Parathyroid adenoma (tissue), 2 donors: ENCODE data around the gene NOL4L.
A peak's percentile ranks its signal among the peaks of the same experiment; 100 is the strongest.

ENCODE experiments used
- H2AFZ ChIP-seq: fragments of 300-600 bp; sonication (generic); one replicate; pipeline ENCODE4 v1.7.0; 2017; ENCODE audit warnings: antibody characterized with exemption, mild to moderate bottlenecking
- H3K27ac ChIP-seq: fragments of 300-600 bp; sonication (generic); one replicate; pipeline ENCODE4 v1.7.0; 2017
- H3K27me3 ChIP-seq: fragments of 300-600 bp; sonication (generic); one replicate; pipeline ENCODE4 v1.7.0; 2017; ENCODE audit warnings: low read length; ENCODE audit not compliant: control insufficient read depth, insufficient read depth
- H3K36me3 ChIP-seq: fragments of 300-600 bp; sonication (generic); one replicate; pipeline ENCODE4 v1.7.0; 2017; ENCODE audit warnings: low read length; ENCODE audit not compliant: control insufficient read depth, insufficient read depth
- H3K4me1 ChIP-seq: fragments of 300-600 bp; sonication (generic); one replicate; pipeline ENCODE4 v1.7.0; 2017; ENCODE audit warnings: control low read depth
- H3K4me2 ChIP-seq: fragments of 300-600 bp; sonication (generic); one replicate; pipeline ENCODE4 v1.7.0; 2017; ENCODE audit warnings: low read length
- H3K4me3 ChIP-seq: fragments of 300-600 bp; sonication (generic); one replicate; pipeline ENCODE4 v1.7.0; 2017; ENCODE audit warnings: low read depth, low read length
- H3K79me2 ChIP-seq: fragments of 300-600 bp; sonication (generic); one replicate; pipeline ENCODE4 v1.7.0; 2017; ENCODE audit warnings: control low read depth
- H3K9ac ChIP-seq: fragments of 300-600 bp; sonication (generic); one replicate; pipeline ENCODE4 v1.7.0; 2017; ENCODE audit warnings: mild to moderate bottlenecking
- H3K9me3 ChIP-seq: fragments of 300-600 bp; sonication (generic); one replicate; pipeline ENCODE4 v1.7.0; 2017; ENCODE audit warnings: low read length; ENCODE audit not compliant: control insufficient read depth
- CTCF ChIP-seq: fragments of 300-600 bp; sonication (generic); IDR thresholded peaks from one replicate; pipeline ENCODE4 v1.7.0; 2017; ENCODE audit warnings: antibody characterized with exemption, mild to moderate bottlenecking
- donor health status: primary hyperparathyroidism.

Gene NOL4L

GRCh38 chr20:32607727-32608663, 22.9 kb upstream of the NOL4L start:
- Histone ChIP-seq H3K4me3 (no peak overlapping the region), H3K4me1 (no peaks in the 10 kb centered on the region), H2AFZ (no peak overlapping the region), H3K27me3 (no peaks in the 10 kb centered on the region), H3K4me2 (no peak overlapping the region), H3K79me2 (no peaks in the 10 kb centered on the region), H3K9me3 (no peaks in the 10 kb centered on the region), H3K27ac (no peak overlapping the region), H3K36me3 (no peaks in the 10 kb centered on the region), H3K9ac (no peak overlapping the region)
- no peak for TF ChIP-seq CTCF

- no peak overlapping the region for H3K4me2 ChIP-seq
- H3K79me2 ChIP-seq = no peaks in the 10 kb centered on the region
- H2AFZ ChIP-seq = no peak overlapping the region
- H3K27me3 ChIP-seq = no peaks in the 10 kb centered on the region
- no peak overlapping the region for H3K27ac ChIP-seq
- H3K9me3 ChIP-seq = no peaks in the 10 kb centered on the region
- H3K4me3 ChIP-seq = no peak overlapping the region
- H3K4me1 ChIP-seq = no peaks in the 10 kb centered on the region
- no peak for TF ChIP-seq CTCF
- H3K36me3 ChIP-seq = no peaks in the 10 kb centered on the region
- no peak overlapping the region for H3K9ac ChIP-seq
Measured at GRCh38 chr20:32607324-32607723, 22.2 kb upstream of the NOL4L start.

- Histone ChIP-seq H2AFZ (no peak overlapping the region), H3K9me3 (no peaks in the 10 kb centered on the region), H3K79me2 (no peaks in the 10 kb centered on the region), H3K27me3 (no peaks in the 10 kb centered on the region), H3K4me1 (no peaks in the 10 kb centered on the region), H3K4me3 (no peak overlapping the region), H3K36me3 (no peaks in the 10 kb centered on the region), H3K27ac (no peak overlapping the region), H3K9ac (no peak overlapping the region), H3K4me2 (no peak overlapping the region)
- no peak for TF ChIP-seq CTCF
Measured at GRCh38 chr20:32606790-32607189, 21.7 kb upstream of the NOL4L start.

GRCh38 chr20:32606107-32606506, 21.0 kb upstream of the NOL4L start:
- TF ChIP-seq CTCF = no peak
- Histone ChIP-seq H3K4me3 (no peak overlapping the region), H3K9ac (no peak overlapping the region), H3K27me3 (no peaks in the 10 kb centered on the region), H3K4me2 (no peak overlapping the region), H2AFZ (no peak overlapping the region), H3K27ac (no peak overlapping the region), H3K79me2 (no peaks in the 10 kb centered on the region), H3K9me3 (no peaks in the 10 kb centered on the region), H3K36me3 (no peaks in the 10 kb centered on the region), H3K4me1 (no peaks in the 10 kb centered on the region)

GRCh38 chr20:32605167-32605656, 20.1 kb upstream of the NOL4L start:
- no peak overlapping the region for H3K9ac ChIP-seq
- H2AFZ ChIP-seq = peak overlapping the region; percentile 38
- H3K27me3 ChIP-seq = no peaks in the 10 kb centered on the region
- H3K4me3 ChIP-seq = no peak overlapping the region
- no peaks in the 10 kb centered on the region for H3K79me2 ChIP-seq
- no peak for TF ChIP-seq CTCF
- H3K9me3 ChIP-seq = no peaks in the 10 kb centered on the region
- H3K36me3 ChIP-seq = no peaks in the 10 kb centered on the region
- no peak overlapping the region for H3K27ac ChIP-seq
- H3K4me1 ChIP-seq = no peaks in the 10 kb centered on the region
- no peak overlapping the region for H3K4me2 ChIP-seq
